Colonic mucosa (tissue), 4 donors: ENCODE data around the gene COL27A1. TPM values are rescaled to one million over a fixed set of nuclear protein-coding genes. Genes with fewer than 3 reads are reported as not detected.
"Not testable (repeated sequence)": the region's sequence is repeated elsewhere in the genome, so short reads cannot be mapped to it uniquely, and the experiment has no call there.

Source experiments
- DNase-seq: peaks from one replicate; pipeline ENCODE4 v3.0.0-alpha.2; 2020
- H3K27ac ChIP-seq: fragments of 200-600 bp; one replicate; pipeline ENCODE4 v1.8.0; 2021
- H3K27me3 ChIP-seq: fragments of 200-600 bp; one replicate; pipeline ENCODE4 v1.8.0; 2021
- H3K36me3 ChIP-seq: fragments of 200-600 bp; one replicate; pipeline ENCODE4 v1.8.0; 2021
- H3K4me1 ChIP-seq: fragments of 200-600 bp; one replicate; pipeline ENCODE4 v1.8.0; 2021; ENCODE audit warnings: mild to moderate bottlenecking
- H3K4me3 ChIP-seq: fragments of 200-600 bp; one replicate; pipeline ENCODE4 v1.8.0; 2021
- H3K9ac ChIP-seq, 2 donors: one replicate each; pipeline ENCODE4 v1.7.0; 2013; ENCODE audit warnings: control low read depth in 2 of 2, low read depth in 2 of 2, low read length in 2 of 2
- H3K9me3 ChIP-seq: fragments of 200-600 bp; one replicate; pipeline ENCODE4 v1.8.0; 2021
- CTCF ChIP-seq: fragments of 200-600 bp; IDR thresholded peaks from one replicate; pipeline ENCODE4 v1.8.0; 2022; ENCODE audit warnings: antibody characterized with exemption, mild to moderate bottlenecking
- intact Hi-C: fragments of 100-400 bp; cut with DNase I; formaldehyde crosslinking; loops from one replicate; pipeline ENCODE4 v1.14.1; 2022
- total RNA-seq, 2 donors: library from RNA; stranded (reverse); fragmentation: NEBNext Ultra II Directional in 1 of 2; extraction: Animal tissue kit (Norgen Biotek cat#: 25700) in 1 of 2; gene quantifications; one replicate each; pipeline ENCODE4 v1.2.1, GENCODE V29; 2021
- donor health status: healthy.
- donor health status: DM: no; HTN: no; CAD: no.
- donor health status: DM: no; HTN: no; CAD: no.

COL27A1 gene
- total RNA-seq, 2 donors from 2014 or later, result 2.9 to 4.2 TPM

- DNase-seq, result no peak
- intact Hi-C loops, result no loop called here
- Histone ChIP-seq H3K9me3 (no peaks in the 10 kb centered on the region), H3K4me1 (no peaks in the 10 kb centered on the region), H3K36me3 (no peaks in the 10 kb centered on the region), H3K27ac (no peak overlapping the region), H3K27me3 (no peaks in the 10 kb centered on the region), H3K9ac (no peak overlapping the region), H3K4me3 (no peak overlapping the region)
- TF ChIP-seq CTCF, result no peak
Observed at GRCh38 chr9:114321759-114322158, 166.4 kb downstream of the COL27A1 start.

GRCh38 chr9:114322160-114322818 lies 167.0 kb downstream of the COL27A1 start:
- H3K4me3 ChIP-seq, H3K36me3 ChIP-seq, H3K9me3 ChIP-seq, H3K4me1 ChIP-seq, intact Hi-C loops, DNase-seq, H3K27ac ChIP-seq, H3K27me3 ChIP-seq, H3K9ac ChIP-seq: not testable (repeated sequence)

- H3K36me3 ChIP-seq, H3K4me3 ChIP-seq, H3K27me3 ChIP-seq, H3K9me3 ChIP-seq, DNase-seq, H3K9ac ChIP-seq, intact Hi-C loops, H3K4me1 ChIP-seq, H3K27ac ChIP-seq: not testable (repeated sequence)
Observed at GRCh38 chr9:114322831-114323531, 167.6 kb downstream of the COL27A1 start, which contains the start of gene ORM1. TSS of gene ORM1 (plus strand) at chr9:114323098. CDS start at chr9:114323134, 36 bp downstream.

GRCh38 chr9:114323849-114324248 lies 168.5 kb downstream of the COL27A1 start:
- H3K27me3 ChIP-seq, H3K9me3 ChIP-seq, H3K9ac ChIP-seq, H3K36me3 ChIP-seq, H3K27ac ChIP-seq, H3K4me3 ChIP-seq, H3K4me1 ChIP-seq, DNase-seq, intact Hi-C loops: not testable (repeated sequence)

GRCh38 chr9:114324492-114324891 lies 169.2 kb downstream of the COL27A1 start:
- Histone ChIP-seq H3K36me3 (no peaks in the 10 kb centered on the region), H3K27ac (no peak overlapping the region), H3K4me3 (no peak overlapping the region), H3K9me3 (no peaks in the 10 kb centered on the region), H3K4me1 (no peaks in the 10 kb centered on the region), H3K9ac (no peak overlapping the region), H3K27me3 (no peaks in the 10 kb centered on the region)
- intact Hi-C loops, result no loop called here
- no peak for DNase-seq
- no peak for TF ChIP-seq CTCF

GRCh38 chr9:114324965-114325364 lies 169.6 kb downstream of the COL27A1 start:
- not testable (repeated sequence) for H3K9ac ChIP-seq, H3K4me3 ChIP-seq, H3K9me3 ChIP-seq

GRCh38 chr9:114325684-114326254 lies 170.4 kb downstream of the COL27A1 start:
- H3K27ac ChIP-seq, intact Hi-C loops, H3K27me3 ChIP-seq, H3K4me1 ChIP-seq, H3K9me3 ChIP-seq, H3K36me3 ChIP-seq, DNase-seq, H3K9ac ChIP-seq, H3K4me3 ChIP-seq: not testable (repeated sequence)

More at GRCh38 chr9:114324965-114325364, 169.6 kb downstream of the COL27A1 start:
- DNase-seq, H3K27ac ChIP-seq, H3K4me1 ChIP-seq, H3K27me3 ChIP-seq, intact Hi-C loops, H3K36me3 ChIP-seq: not testable (repeated sequence)

- Histone ChIP-seq H3K36me3 (no peaks in the 10 kb centered on the region), H3K9ac (no peak overlapping the region), H3K4me3 (no peak overlapping the region), H3K27ac (no peak overlapping the region), H3K4me1 (no peaks in the 10 kb centered on the region), H3K9me3 (no peaks in the 10 kb centered on the region), H3K27me3 (no peaks in the 10 kb centered on the region)
- no peak for TF ChIP-seq CTCF
- intact Hi-C loops, result no loop called here
- DNase-seq, result no peak
Observed at GRCh38 chr9:114327749-114328148, 172.4 kb downstream of the COL27A1 start.

- H3K27ac ChIP-seq, H3K9me3 ChIP-seq, H3K9ac ChIP-seq, intact Hi-C loops, H3K4me1 ChIP-seq, H3K4me3 ChIP-seq, H3K27me3 ChIP-seq, H3K36me3 ChIP-seq, DNase-seq: not testable (repeated sequence)
Observed at GRCh38 chr9:114328357-114328820, 173.1 kb downstream of the COL27A1 start.

GRCh38 chr9:114328937-114329624 lies 173.7 kb downstream of the COL27A1 start:
- H3K9me3 ChIP-seq, H3K27ac ChIP-seq, DNase-seq, H3K4me3 ChIP-seq, H3K27me3 ChIP-seq, H3K36me3 ChIP-seq, intact Hi-C loops, H3K4me1 ChIP-seq, H3K9ac ChIP-seq: not testable (repeated sequence)
